Spleen (tissue), 7 donors: ENCODE data around the gene CTSZ.

Experiments used
- CTCF ChIP-seq, 11 experiments: fragments of 200-600 bp in 7 of 11; fragments of 450-650 bp in 4 of 11; sonication (generic) in 4 of 11; IDR thresholded peaks in 8 of 11; conservative IDR thresholded peaks in 3 of 11; 1 replicate in 7 of 11; 2 replicates in 4 of 11; pipeline versions ENCODE4 v1.4.0 to v1.8.0; 2016 to 2021; ENCODE audit warnings: antibody characterized with exemption in 11 of 11, inconsistent platforms in 4 of 11, mild to moderate bottlenecking in 1 of 11
- POLR2A ChIP-seq, 3 donors: fragments of 450-650 bp; IDR thresholded peaks; one replicate each; pipeline ENCODE4 v1.5.1; 2017; ENCODE audit warnings: antibody characterized with exemption in 3 of 3, mild to moderate bottlenecking in 1 of 3
- donor health status: DM: no; HTN: no; CAD: no; lungs with moderate emphysema.
- donor health status: DM: no; HTN: no; CAD: no.
- donor health status: DM: no; HTN: no; CAD: no.

DNA sequence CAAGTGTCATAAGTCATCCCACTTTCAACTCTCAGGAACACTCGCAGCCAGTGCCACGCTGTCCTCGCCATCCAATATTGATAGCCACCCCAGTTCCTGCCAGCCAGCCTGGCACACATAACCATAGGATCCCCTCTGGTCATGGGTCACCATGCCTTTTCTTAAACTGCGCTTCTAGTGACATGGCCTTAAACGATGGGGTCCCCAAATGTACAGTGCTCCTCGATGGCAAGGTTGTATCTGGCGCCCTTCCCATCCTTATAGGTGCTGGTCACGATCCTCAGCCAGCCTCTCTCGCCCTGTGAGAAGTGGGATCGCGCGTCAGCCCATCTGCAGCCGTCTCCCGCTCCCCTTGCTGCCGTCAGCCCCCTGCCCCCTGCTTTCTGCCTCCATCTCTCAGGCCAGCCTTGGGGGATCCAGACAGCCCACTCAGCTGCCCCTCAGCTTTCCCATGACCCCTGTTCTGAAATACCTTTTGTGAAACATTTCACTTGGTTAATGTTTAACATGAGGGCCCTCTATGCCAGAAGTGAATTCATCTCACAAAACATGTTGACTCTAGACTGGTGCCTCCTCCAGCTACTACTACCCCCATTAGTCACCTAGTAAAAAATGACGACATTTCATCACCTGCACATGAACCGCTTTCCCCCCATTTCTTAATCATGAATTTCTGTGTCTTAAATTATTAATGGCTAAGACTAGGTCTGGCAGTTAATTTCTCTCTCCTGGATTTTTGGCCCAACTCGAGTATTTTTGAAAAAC lies 11.4 kb downstream of the CTSZ start:
- TF ChIP-seq CTCF (IDR thresholded peaks at IDR 0.05 in 8 of 11, conservative IDR thresholded peaks at IDR 0.05 in 3 of 11) (no peak), POLR2A (IDR thresholded peaks at IDR 0.05) (no peak)
